ENCODE results near the gene NDUFAF5.

- TF ChIP-seq POLR2AphosphoS5 (IDR thresholded peaks at IDR 0.05) (no peak), CTCF (IDR thresholded peaks at IDR 0.05) (no peak), POLR2A (IDR thresholded peaks at IDR 0.05) (no peak), EP300 (IDR thresholded peaks at IDR 0.05) (no peak)
These were observed 80.3 kb downstream of the NDUFAF5 start for GRCh38 chr20:13865156-13865555.
